GM21515 (cell line): ENCODE measurements around the gene EHMT1.
A peak's percentile ranks its signal among the peaks of the same experiment; 100 is the strongest.

Source experiments
- ATAC-seq: cut with Tn5 transposase; IDR thresholded peaks from one replicate; pipeline ENCODE4 v1.9.1; 2021; ENCODE audit not compliant: unreplicated experiment

EHMT1 gene

DNA sequence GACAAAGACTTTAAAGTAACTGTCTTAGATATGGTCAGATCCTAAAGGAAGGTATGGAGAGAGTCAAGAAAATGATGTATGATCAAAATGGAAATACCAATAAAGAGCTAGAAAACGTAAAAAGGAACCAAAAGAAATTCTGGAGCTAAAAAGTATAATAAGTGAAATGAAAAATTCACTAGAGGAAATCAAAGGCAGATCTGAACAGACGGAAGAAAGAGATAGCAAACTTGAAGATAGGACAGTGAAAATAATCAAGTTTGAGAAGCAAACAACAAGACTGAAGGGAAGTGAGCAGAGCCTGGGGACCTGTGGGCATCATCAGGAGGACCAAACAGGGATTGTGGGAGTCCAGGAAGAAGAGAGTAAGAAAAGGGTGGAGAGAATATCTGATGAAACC lies 115.4 kb downstream of the EHMT1 start:
- no peak for ATAC-seq

GRCh38 chr9:137738182-137738696 lies 119.4 kb downstream of the EHMT1 start:
- ATAC-seq = peak; percentile 82

DNA sequence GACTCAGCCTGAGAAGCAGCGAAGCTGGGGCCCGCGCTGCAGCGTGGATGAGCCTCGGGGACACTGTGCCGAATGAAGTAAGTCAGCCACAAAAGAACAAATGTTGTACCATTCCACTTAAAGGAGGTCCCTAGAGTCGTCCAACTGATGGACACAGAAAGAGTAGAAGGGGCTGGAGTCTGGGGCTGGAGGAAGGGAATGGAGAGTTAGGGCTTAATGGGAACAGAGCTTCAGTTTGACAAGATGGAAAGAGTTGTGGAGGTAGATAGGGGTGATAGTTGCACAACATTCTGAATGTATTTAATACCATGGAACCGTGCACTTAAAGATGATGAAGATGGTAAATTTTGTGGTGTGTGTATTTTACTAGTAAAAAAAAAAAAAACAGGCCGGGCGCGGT lies 119.9 kb downstream of the EHMT1 start:
- ATAC-seq = no peak

- no peak for ATAC-seq
Observed at GRCh38 chr9:137739371-137740309, 120.8 kb downstream of the EHMT1 start.

GRCh38 chr9:137740312-137740711 lies 121.5 kb downstream of the EHMT1 start:
- no peak for ATAC-seq

DNA sequence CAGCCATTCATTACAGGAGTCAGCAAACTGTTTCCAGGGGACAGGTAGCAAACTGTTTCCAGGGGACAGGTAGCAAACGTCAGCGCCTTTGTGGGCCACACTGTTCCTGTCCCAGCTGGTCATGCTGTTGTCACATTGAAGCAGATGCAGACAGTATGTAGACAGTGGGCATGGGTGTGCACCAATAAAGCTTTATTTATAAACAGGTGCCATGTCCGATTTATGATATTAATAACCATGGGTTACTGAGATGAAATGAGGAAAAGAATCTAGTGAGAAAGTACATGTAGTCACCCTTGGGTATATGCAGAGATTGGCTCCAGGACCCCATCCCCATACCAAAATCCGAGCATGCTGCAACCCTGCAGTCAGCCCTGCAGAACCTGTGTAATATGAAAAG lies 122.5 kb downstream of the EHMT1 start:
- no peak for ATAC-seq

GRCh38 chr9:137742698-137743097 lies 123.9 kb downstream of the EHMT1 start:
- ATAC-seq = no peak

DNA sequence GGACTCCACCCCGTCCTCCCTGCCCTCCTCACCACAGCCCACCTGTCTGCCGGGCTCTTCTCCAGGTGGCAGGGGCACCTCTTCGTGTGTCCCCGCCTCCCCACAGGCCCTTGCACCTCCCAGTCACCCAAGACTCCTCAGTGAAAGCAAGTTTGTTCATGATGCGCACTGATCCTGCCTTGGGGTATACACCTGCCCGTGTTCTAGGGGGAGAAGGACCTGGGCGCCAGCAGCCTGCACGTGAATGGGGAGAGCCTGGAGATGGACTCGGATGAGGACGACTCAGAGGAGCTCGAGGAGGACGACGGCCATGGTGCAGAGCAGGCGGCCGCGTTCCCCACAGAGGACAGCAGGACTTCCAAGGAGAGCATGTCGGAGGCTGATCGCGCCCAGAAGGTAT lies 124.9 kb downstream of the EHMT1 start:
- no peak for ATAC-seq

- peak; percentile 35 for ATAC-seq
Observed at GRCh38 chr9:137744632-137745183, 125.9 kb downstream of the EHMT1 start.

DNA sequence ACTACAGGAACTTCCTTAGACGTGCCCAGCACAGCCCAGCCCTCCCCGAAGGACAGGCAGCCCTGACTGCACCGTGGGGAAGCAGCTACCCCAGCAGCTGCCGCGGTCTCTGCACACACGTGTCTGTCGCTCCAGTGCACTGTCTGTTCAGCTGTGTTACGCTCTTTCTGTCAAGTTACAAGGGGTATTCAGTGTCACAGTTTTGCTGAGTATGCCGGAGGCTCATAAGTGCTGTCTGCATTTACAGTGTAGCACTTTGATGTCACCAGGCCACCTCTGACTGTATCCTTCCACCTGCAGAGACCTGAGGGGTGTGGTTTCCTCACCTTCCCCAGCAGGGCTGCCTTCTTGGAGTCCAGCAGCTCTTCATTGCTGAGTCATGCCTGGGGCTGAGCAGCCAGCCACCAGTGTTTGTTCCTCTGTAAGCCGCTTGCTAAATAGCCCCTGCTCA lies 126.8 kb downstream of the EHMT1 start:
- peak; percentile 50 for ATAC-seq

- ATAC-seq = no peak
Observed at GRCh38 chr9:137748311-137748710, 129.5 kb downstream of the EHMT1 start.

- no peak for ATAC-seq
Observed at GRCh38 chr9:137748741-137749140, 129.9 kb downstream of the EHMT1 start.

DNA sequence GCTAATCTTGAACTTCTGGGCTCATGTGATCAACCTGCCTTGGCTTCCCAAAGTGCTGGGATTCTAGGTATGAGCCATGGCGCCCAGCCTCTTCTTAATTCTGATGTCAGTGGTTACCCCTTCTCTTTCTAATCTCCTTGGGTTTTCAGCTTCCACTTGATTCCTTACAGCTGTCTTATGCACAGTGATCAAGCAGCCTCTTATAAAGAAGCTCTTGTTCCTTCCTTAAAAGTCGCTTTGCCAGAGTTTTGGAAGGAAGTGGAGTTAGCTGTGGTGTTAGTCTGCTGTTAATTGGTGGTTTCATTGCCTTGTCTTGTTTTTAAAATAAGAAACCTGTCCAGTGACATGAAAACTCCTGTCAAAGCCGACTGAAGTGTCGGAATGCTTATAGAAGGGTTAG lies 130.7 kb downstream of the EHMT1 start:
- no peak for ATAC-seq

DNA sequence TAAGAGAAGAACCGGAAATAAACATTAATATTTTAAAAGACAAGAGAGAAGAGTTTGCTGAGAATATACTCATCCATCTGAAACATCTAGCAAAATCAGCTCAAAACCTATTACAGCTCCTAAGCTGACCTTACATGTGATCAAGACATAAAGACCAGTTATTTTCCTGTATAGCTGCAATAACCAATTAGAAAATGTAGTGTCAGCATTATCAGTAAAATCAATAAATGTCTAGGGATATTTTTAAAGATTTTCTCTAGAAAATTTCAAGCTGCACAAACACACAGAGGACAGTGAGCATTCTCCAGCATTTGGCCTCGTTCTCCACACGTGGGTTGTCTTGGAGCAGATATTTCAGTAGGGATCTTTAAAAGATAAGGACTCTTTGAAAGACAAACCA lies 131.2 kb downstream of the EHMT1 start:
- ATAC-seq = no peak

DNA sequence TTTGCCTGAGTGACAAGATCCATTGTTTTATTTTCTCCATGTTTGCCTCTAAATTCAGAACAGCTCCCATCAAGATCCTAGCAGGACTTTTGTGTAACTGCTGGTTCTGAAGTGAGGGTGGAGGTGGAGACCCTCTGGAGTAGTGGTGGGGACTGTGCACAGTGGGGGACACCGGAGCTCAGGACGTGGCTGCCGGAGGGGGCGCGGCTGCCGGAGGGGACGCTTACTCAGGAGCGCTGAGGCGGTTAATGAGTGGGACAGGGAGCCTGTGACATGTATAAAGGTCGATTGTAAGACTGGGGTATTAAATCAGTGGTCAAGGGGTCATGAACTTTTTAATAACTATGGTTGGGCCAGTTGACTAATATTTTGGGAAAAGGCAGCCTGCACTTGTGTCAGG lies 131.8 kb downstream of the EHMT1 start:
- ATAC-seq = no peak

- ATAC-seq = no peak
Observed at GRCh38 chr9:137751616-137752015, 132.8 kb downstream of the EHMT1 start.

DNA sequence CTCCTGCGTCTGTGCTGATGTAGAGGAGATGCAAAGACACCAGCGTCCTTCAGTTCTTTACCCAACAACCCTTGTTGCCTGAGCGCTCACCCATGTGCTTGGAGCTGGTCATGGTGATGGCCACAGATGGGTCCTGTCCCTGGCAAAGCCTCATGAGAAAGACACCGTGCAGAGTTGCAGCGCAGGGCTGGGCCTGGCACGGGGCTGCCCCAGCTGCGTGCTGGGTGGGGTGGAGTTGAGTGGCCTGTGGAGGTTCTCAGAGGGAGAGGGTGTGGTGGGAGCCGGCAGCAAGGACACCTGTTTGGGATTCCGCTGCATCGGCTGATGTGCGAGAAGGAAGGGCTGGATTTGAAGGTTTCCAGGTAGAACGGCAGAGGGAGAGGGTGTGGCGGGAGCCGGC lies 133.6 kb downstream of the EHMT1 start:
- no peak for ATAC-seq

DNA sequence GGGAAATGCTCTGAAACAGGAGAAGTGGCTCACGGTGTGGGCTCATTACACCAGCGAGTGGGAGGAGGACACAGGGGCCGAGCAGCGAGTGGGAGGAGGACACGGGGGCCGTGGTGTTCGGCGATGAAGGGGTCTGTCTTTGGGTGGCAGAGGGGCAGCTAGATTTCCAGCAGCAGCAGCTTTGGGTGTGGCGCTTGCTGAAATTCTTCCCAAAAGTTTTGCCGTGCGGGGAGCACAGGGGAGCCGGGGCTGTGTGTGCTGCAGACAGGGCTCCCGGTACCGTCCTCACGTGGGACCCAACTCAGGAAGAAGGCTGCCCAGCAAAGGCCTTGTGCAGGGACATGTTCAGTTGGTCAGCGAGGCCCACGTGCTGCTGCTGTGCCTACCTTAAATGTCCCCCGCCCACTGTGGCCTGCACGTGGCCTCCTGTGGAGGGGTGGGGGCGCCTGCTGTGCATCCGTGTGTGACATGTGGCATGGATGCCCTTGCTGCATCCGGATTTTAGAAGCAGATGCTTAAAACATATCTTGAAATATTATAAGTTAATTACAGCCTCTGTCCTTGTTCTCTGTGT lies 134.5 kb downstream of the EHMT1 start:
- ATAC-seq = no peak

DNA sequence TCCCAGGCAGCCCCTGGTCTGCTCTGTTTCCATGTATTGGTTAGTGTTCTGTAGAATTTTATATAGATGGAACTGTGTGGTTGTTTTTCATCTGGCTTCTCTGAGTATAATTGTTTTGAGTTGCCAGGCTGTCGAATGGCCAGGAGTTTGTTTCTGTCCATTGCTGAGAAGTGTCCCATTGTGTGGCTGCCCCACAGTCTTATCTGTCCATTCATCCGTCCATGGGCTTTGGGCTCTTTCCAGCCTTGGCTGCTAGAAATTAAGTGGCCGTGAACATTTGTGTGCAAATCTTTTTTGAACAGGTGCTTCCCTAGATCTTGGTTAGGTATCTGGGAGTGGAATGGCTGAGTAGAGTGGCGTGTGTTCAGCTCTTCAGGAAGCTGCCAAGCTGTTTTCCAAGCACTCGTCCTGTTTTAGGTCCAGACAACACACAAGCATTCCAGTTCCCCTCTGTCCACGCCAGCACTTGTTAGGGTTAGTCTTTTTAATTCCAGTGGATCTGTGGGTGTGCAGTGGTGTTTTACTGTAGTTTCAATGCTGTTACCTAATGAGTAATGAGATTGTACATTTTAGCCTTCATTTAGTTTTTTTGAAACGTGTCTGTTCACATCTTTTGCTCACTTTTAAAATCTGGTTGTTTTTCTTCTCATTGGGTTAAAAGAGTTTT lies 136.6 kb downstream of the EHMT1 start:
- ATAC-seq = no peak

- ATAC-seq = no peak
Observed at GRCh38 chr9:137756045-137756744, 137.4 kb downstream of the EHMT1 start.

DNA sequence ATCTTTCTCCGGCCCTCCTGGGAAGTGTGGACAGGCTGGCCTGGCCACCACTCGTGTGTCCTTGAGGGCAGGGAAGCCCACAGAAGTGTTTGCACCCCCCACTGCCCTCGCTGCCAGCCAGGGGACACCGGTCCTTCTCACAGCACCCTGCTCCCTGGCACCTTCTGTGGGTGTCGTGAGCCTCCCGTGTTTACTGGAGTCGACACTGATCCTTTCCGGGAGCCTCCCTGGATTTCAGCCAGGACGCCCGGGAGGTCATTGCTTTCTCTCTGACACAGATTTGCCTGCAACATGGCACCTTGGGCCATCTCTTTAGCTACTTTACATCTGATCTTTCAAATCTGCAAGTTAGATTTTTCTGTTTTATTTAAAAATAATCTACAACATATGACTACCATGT lies 138.3 kb downstream of the EHMT1 start:
- ATAC-seq = no peak
